KMS-11 (cell line): ENCODE results near the gene CACNA1F.

Source experiments
- H2AFZ ChIP-seq: fragments of 200-600 bp; sonication (generic); 2 replicates; pipeline ENCODE4 v1.6.1; 2016; ENCODE audit warnings: antibody characterized with exemption, mixed run types, low read depth
- H3K27ac ChIP-seq: fragments of 200-600 bp; sonication (generic); 2 replicates; pipeline ENCODE4 v1.6.1; 2016; ENCODE audit warnings: mild to moderate bottlenecking, mixed run types
- H3K27me3 ChIP-seq: fragments of 200-600 bp; sonication (generic); 2 replicates; pipeline ENCODE4 v1.6.1; 2017; ENCODE audit warnings: mild to moderate bottlenecking, low read depth, mixed run types, moderate library complexity; ENCODE audit not compliant: insufficient read depth
- H3K36me3 ChIP-seq: fragments of 200-600 bp; sonication (generic); 2 replicates; pipeline ENCODE4 v1.6.1; 2017; ENCODE audit warnings: mild to moderate bottlenecking, mixed run types; ENCODE audit not compliant: insufficient read depth
- H3K4me1 ChIP-seq: fragments of 200-600 bp; sonication (generic); 2 replicates; pipeline ENCODE4 v1.6.1; 2016; ENCODE audit warnings: mild to moderate bottlenecking, low read depth, mixed run types; ENCODE audit not compliant: poor library complexity, severe bottlenecking
- H3K4me2 ChIP-seq: fragments of 200-600 bp; sonication (generic); 2 replicates; pipeline ENCODE4 v1.7.0; 2016; ENCODE audit warnings: mild to moderate bottlenecking, mixed run types
- H3K4me3 ChIP-seq: fragments of 200-600 bp; sonication (generic); IDR thresholded peaks from 2 replicates; pipeline ENCODE4 v1.6.1; 2017; ENCODE audit warnings: low read depth, low read length, mixed read lengths; ENCODE audit not compliant: insufficient read depth
- H3K79me2 ChIP-seq: fragments of 200-600 bp; sonication (generic); 2 replicates; pipeline ENCODE4 v1.6.1; 2016; ENCODE audit warnings: low read depth, mixed run types; ENCODE audit not compliant: insufficient read depth
- H3K9ac ChIP-seq: fragments of 200-600 bp; sonication (generic); 2 replicates; pipeline ENCODE4 v1.6.1; 2016; ENCODE audit warnings: mild to moderate bottlenecking, mixed run types
- H4K20me1 ChIP-seq: fragments of 200-600 bp; sonication (generic); 2 replicates; pipeline ENCODE4 v1.6.1; 2016; ENCODE audit warnings: mild to moderate bottlenecking, mixed run types; ENCODE audit not compliant: insufficient read depth
- TF ChIP-seq, protein P1 (sequence below): fragments of 200-600 bp; sonication (generic); conservative IDR thresholded peaks from 2 replicates; pipeline ENCODE4 v1.6.1; 2017; ENCODE audit warnings: low read depth, mild to moderate bottlenecking, antibody characterized with exemption, low read length, moderate library complexity, mixed read lengths

CACNA1F gene

DNA sequence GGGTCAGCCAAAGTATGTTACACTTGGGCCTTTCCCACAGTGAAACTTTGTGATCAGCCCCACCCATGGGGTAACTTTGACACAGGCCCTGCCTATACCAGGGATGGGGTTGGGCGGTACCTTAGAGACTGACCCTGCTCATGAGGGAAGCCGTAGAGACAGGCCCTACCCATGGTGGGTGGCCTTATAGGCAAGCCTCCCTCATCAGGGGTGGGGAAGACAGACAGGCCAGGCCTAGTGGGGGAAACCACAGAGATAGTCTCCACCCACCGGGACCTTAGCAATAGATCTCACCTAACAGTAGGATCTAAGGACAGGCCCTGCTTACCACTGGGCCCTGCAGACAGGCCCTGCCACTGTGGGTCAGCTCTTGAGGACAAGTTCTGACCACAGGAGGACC is 54.6 kb downstream of the CACNA1F start:
- Histone ChIP-seq H3K4me2 (no peak overlapping the region), H3K9ac (no peak overlapping the region), H2AFZ (no peak overlapping the region), H3K27me3 (no peaks in the 10 kb centered on the region), H3K27ac (no peak overlapping the region), H3K4me1 (peaks cover 8% of the 10 kb centered on the region), H4K20me1 (no peaks in the 10 kb centered on the region), H3K36me3 (no peaks in the 10 kb centered on the region), H3K79me2 (0 out of 2 replicates have a peak, but pooled peaks cover 7% of the 10 kb centered on the region), H3K4me3 (no peak overlapping the region)
- TF ChIP-seq, protein P1, sequence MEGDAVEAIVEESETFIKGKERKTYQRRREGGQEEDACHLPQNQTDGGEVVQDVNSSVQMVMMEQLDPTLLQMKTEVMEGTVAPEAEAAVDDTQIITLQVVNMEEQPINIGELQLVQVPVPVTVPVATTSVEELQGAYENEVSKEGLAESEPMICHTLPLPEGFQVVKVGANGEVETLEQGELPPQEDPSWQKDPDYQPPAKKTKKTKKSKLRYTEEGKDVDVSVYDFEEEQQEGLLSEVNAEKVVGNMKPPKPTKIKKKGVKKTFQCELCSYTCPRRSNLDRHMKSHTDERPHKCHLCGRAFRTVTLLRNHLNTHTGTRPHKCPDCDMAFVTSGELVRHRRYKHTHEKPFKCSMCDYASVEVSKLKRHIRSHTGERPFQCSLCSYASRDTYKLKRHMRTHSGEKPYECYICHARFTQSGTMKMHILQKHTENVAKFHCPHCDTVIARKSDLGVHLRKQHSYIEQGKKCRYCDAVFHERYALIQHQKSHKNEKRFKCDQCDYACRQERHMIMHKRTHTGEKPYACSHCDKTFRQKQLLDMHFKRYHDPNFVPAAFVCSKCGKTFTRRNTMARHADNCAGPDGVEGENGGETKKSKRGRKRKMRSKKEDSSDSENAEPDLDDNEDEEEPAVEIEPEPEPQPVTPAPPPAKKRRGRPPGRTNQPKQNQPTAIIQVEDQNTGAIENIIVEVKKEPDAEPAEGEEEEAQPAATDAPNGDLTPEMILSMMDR: no peak

DNA sequence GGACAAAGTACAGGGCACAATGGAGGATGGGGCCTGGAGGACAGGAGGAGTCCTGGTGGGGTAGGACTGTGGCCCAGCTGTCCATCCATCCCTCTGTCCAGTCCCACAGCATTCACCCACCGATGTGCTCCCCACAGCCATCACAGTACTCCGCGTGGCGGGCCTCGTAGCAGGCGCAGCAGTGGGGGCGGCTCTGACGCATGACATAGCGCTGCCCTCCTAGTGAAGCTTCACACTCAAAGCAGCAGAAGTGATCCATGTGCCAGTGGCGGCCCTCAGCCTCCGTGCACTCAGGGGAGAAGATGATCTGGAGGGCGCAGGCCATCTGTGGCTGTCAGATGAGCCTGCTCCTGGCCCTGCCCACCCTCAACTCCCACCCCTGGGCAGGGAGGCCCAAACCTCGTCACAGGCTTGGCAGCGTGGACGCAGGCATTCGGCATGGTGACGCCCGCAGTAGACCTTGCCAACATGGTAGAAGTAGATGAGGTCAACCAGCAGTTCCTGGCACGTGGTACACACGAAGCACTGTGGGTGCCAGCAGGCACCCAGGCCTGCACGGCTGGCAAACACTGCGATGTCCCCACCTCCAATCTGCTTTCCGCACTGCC is 55.2 kb downstream of the CACNA1F start:
- Histone ChIP-seq H3K9ac (no peak overlapping the region), H3K4me2 (no peak overlapping the region), H4K20me1 (no peaks in the 10 kb centered on the region), H3K27ac (no peak overlapping the region), H3K27me3 (no peaks in the 10 kb centered on the region), H3K4me3 (no peak overlapping the region), H3K36me3 (no peaks in the 10 kb centered on the region), H3K79me2 (peaks cover 12% of the 10 kb centered on the region; the same call in 1 of the 2 replicates), H2AFZ (no peak overlapping the region), H3K4me1 (peaks cover 14% of the 10 kb centered on the region)
- TF ChIP-seq, protein P1: no peak

DNA sequence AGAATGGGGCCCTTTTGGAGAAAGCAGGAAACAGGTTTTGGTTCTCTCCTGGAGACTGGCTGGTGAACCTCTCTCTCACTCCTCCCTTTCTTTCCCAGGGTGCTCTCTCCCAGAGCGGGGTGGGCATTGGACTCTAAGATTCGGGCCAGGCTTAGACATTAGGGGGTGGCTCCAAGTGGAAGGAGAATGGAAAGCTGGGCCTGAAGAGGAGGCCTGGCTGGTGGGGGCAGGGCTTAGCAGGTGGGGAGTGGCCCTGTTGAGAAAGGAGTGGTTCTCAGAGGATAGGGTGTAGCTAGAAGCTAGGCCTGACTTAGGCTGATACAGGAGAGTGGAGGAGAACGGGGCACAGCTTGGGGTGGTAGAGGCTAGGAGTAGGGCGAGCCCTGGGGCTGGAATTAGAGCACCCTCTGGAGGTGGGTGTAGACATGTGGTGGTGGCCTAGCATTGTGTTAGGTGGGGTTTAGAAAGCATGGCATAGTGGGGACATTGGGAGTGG is 55.8 kb downstream of the CACNA1F start:
- H3K36me3 ChIP-seq: no peaks in the 10 kb centered on the region
- H3K4me3 ChIP-seq: no peak overlapping the region
- TF ChIP-seq, protein P1: no peak
- H2AFZ ChIP-seq: no peak overlapping the region
- peaks cover 17% of the 10 kb centered on the region; the same call in 1 of the 2 replicates for H3K79me2 ChIP-seq
- H3K4me1 ChIP-seq: peaks cover 16% of the 10 kb centered on the region
- no peaks in the 10 kb centered on the region for H4K20me1 ChIP-seq
- H3K27me3 ChIP-seq: no peaks in the 10 kb centered on the region
- H3K4me2 ChIP-seq: no peak overlapping the region
- no peak overlapping the region for H3K9ac ChIP-seq
- no peak overlapping the region for H3K27ac ChIP-seq

DNA sequence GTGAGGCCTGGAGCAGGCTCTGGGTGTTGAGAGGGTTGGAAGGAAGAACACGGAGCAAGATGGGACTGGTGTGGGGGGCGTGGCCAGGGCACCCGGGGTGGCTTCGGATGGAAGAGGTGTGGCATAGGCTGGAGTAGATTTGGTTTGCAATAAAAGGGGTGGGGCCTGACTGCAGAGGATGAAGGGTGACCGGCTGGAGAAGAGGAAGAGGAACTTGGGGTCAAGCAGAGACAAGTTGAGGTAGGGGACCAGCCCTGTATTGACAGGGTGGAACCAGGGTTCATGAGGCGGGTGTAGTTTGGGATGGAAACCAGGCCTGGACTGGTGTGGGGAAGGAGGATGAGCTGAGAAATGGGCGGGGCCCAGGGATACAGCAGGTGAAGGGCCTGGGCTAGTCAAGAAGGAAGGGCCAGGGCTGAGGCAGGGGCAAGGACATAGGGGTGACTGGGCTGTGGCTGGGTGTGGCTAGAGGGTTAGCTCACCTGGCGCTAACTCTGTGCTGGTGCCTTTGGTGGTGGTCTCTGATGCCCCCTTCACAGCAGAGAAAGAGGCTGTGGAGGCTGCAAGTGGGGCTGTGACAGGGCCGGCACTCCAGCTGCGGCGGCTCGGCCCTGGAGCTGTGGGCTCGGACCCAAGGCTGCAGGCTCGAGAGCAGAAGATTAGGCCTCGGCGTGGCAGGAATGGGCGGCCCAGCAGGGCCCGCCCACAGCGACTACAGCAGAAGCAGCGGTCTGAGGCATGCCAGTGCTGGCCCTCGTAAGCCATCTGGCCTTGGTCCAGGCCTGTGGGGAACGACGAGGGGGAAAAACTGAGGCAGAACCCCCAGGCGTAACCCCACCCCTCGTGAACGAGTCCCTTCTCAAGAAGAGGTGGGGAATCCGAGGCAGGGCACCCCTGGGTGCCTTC is 56.5 kb downstream of the CACNA1F start:
- Histone ChIP-seq H3K4me2 (no peak overlapping the region), H3K36me3 (no peaks in the 10 kb centered on the region), H3K9ac (no peak overlapping the region), H4K20me1 (no peaks in the 10 kb centered on the region), H3K4me1 (peaks cover 16% of the 10 kb centered on the region), H2AFZ (no peak overlapping the region), H3K4me3 (no peak overlapping the region), H3K79me2 (peaks cover 17% of the 10 kb centered on the region; the same call in 1 of the 2 replicates), H3K27ac (no peak overlapping the region), H3K27me3 (no peaks in the 10 kb centered on the region)
- TF ChIP-seq, protein P1: no peak
